NCI-H524 treated with DMSO at 0.1 percent for 48 hours (cell line): ENCODE results near the gene CHL1.

Source experiments
- DNase-seq: peaks from one replicate; lab custom pipeline; 2025; lab: John Stamatoyannopoulos, UW

Gene CHL1, protein sequence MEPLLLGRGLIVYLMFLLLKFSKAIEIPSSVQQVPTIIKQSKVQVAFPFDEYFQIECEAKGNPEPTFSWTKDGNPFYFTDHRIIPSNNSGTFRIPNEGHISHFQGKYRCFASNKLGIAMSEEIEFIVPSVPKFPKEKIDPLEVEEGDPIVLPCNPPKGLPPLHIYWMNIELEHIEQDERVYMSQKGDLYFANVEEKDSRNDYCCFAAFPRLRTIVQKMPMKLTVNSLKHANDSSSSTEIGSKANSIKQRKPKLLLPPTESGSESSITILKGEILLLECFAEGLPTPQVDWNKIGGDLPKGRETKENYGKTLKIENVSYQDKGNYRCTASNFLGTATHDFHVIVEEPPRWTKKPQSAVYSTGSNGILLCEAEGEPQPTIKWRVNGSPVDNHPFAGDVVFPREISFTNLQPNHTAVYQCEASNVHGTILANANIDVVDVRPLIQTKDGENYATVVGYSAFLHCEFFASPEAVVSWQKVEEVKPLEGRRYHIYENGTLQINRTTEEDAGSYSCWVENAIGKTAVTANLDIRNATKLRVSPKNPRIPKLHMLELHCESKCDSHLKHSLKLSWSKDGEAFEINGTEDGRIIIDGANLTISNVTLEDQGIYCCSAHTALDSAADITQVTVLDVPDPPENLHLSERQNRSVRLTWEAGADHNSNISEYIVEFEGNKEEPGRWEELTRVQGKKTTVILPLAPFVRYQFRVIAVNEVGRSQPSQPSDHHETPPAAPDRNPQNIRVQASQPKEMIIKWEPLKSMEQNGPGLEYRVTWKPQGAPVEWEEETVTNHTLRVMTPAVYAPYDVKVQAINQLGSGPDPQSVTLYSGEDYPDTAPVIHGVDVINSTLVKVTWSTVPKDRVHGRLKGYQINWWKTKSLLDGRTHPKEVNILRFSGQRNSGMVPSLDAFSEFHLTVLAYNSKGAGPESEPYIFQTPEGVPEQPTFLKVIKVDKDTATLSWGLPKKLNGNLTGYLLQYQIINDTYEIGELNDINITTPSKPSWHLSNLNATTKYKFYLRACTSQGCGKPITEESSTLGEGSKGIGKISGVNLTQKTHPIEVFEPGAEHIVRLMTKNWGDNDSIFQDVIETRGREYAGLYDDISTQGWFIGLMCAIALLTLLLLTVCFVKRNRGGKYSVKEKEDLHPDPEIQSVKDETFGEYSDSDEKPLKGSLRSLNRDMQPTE (N-terminal part only)

DNA sequence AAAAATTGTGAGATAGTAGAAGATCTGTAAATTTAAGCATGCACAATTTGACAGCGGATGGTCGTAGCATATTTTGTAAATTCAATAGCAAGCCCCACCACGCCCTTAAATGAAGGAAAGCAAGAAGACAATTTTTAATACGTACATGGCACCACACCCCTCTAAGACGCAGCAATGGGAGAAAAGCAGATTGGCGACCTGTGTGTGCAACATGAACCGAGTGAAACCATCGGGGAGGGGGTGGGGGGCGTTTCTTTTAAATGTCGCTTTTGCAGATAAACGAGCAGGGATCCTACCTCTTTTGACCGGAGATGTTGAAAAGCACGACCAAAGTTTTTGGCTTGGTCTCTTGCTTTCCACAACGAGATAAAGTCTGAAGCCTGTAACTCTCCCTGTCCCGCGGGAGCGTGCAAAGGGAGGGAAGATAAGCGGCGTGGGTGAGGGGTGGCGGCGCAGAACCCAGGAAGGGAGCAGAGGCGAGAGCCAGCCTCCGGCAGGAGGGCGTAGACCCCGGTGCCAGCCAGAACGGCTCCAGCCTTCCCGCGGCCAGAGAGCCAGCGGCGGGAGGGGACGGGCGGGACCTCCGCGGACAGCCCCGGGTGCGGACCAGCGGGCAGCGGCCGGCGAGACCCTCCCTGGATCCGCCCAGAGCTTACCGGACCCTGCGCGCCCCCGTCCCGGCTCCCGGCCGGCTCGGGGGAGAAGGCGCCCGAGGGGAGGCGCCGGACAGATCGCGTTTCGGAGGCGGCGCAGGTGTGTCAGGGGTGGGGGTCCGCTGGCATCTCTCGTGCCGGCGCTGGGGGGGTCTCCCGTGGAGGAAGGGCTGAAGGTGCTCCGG lies at the start of gene CHL1:
TSS of gene CHL1 (plus strand) at position 453 of the 838 bp plus-strand sequence. CDS start 123,014 bp downstream, outside the sequence.
- no peak for DNase-seq

DNA sequence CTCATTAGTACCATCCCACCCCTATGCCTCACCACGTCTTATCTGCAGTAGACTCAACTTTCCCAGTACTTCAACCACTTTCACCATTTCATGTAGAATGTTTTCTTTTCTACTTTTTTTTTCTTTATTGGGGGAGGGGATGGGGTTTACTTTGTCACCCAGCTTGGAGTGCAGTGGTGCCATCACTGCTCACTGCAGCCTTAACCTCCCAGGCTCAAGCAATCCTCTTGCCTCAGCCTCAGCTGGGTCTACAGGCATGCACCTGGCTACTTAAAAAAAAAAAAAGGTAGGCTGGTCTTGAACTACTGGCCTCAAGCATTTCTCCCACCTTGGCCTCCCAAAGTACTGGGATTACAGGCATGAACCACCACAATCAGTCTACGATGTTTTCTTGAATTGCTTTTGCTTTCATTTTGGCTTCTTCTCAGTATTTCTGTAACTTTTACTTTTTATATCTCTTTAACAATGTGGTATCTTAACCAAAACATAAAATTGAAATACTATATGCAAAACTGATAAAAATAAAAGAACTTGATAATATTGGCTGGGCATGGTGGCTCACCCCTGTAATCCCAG lies 44.9 kb upstream of the CHL1 start:
- DNase-seq = no peak

DNA sequence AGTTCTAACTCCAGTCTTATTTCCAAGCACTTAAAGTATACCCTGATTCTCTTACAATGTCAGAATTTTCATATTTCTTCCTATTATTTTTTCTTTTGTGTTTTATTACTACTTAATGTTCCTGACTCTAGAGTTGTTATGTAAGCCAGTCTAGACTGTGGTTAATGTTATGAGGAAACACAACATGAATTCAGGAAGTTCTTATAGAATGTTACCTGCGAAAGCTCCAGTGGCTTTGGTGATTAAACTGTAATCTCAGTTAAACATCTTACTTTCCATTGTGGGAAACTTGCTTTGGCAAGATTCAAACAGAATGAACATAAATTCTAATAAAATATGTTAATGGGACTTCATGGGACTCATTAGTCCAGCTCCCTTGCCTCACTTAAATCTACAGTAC lies 36.6 kb upstream of the CHL1 start:
- no peak for DNase-seq

DNA sequence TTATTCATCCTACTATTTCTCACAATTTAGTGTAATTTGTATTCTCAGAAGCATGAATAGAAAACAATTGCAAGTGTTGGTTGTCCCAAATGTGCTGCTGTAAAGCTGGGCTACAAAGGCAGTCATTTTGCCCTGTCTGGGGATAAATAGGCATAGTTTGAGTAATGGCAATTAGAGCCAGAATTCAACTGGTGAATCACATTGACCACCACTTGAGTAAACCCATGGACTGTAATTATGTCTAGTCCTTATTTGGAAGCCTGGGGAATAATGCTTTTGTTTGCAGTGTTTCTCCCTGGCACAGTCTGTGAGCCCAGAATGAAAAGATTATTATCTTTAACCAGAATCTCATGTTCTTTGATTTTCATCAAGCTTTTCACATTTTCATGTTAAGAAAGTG lies 30.5 kb upstream of the CHL1 start:
- DNase-seq = no peak

DNA sequence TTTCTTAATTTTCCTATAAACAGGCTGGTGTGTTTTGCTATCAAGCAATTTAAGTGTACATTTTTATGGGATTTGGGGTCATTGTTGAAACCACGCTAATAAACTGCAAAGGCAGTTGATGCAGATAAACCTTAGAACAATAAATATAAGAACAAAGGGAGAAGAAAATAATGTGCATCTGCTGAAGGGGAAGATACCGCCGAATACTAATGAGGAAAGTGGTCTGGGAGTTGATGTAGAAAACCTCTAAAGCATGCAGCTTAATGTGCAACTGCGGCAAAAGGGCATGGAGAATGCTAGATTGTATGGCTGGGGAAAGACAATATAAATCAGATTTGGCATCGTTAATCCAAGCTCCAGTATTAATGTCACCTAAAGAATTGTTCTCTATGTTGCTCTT lies 29.8 kb upstream of the CHL1 start:
- no peak for DNase-seq

DNA sequence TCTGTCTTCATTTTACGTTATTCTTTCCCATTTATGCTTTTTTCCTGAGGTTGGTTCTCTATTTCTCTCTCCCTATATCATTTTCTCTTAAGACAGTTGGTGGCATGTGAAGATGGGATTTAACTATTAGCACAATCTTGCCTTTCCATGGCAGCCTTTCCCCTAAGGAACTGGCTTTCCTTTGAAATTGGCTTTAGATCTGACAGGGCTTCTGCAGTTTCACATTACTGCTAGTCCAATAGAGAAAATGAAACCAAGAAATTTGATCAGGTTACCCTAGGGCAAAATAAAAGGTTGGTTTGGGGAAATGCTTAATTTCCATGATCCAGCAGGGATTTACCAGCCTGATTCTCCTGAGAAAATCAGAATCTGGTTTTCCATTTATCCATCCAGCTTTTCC lies 22.7 kb upstream of the CHL1 start:
- no peak for DNase-seq

DNA sequence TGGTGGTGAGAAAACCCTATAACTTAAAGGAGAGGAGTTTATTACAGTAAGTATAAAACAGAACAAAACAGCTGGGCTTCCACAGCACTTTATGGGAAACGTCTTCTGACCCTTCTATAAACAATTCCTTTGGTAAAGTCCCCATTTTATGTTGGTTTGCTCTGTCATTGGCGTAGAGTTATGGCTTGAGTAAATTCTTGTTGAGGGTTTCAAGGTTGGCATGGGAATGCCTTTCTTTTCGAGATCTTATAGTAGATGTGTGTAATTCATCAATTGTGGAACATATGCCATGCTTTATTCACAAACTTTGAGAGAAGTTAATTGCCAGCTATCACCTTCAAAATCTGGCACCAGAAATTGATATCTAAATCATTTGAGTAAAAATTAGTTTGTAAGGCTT lies 11.6 kb upstream of the CHL1 start:
- DNase-seq = no peak

DNA sequence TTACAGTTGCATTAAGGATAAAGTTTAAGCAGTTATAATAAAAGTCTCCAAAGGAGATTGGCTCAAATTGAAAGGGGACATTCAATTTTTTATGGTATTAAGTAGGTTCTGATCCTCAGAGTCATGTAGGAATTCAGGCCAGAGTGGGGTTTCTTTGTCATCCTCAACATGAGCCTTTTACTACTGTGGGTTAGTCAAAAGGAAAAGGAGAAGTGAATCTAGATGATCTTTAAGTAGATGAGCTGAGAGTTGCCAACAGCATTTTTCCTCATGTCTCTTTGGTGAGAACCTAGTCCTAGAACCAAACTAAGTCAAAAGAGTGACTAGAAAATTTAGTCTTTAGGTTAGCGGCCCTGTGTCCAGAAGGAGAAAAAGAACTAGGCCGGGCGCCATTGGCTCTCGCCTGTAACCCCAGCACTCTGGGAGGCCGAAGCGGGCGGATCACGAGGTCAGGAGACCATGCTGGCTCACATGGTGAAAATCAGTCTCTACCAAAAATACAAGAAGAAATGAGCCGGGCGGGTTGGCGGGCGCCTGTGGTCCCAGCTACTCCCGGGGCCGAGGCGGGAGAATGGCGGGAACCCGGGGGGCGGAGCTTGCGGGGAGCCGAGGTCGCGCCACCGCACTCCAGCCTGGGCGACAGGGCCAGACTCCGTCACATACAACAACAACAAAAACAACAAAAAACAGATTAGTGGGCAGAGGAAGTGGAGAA lies 4.2 kb upstream of the CHL1 start:
- DNase-seq = no peak

DNA sequence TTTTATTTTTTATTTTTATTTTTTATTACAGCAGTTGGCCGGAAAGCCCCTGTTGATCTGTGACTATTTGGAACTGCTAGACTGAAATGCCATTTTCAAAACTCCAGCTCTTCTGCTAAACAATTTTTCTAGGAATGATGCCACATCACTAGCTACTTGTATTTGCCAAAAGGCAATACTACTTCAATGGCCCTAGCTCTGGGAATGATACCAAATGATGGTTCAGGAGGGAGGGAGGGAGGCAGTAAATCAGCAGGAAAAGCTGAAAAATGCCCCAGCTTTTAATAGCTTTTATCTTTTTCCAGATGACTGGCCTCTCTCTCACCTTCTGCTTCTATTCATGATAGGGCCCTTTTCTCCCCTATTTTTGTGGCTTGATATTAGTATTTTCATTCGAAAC lies 2.6 kb upstream of the CHL1 start:
- DNase-seq = no peak

DNA sequence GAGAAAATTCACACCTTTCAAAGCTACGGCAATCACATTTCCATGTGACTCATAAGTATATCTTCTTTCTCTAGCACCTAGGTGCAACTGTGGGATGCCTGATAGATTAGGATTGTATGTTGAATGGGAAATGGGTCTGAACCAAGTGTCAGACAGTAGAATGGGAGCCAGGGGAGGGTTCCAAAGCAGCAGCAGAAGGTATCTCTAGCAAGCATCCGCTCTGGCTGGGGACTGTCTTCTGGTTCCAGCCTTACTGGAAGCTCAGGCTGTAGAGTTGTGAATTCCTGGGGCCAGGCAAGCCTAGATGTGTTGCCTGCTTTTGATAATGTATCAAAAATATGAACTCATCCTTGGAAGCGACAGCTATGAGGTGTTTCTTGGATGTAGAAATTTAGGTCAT lies 2.1 kb upstream of the CHL1 start:
- no peak for DNase-seq

DNA sequence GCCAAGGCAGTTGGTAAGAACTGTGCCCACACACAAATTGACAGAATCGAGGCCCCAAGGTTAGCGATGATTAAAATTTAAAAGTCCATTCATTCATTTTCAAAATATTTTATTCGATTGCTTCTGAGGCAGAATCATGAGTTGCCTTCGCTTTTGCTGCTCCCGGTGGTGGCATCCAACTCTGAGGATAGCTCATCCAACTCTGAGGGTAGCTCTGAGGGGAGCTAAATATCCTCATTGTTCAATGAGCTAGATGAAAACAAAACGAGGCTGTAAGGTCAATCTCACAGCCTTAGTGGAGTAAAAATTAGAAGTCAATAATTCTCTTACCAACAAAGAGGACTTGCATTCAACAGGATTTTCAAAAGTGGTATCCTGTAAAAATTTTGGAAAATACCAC lies 897 bp upstream of the CHL1 start:
- DNase-seq = no peak

DNA sequence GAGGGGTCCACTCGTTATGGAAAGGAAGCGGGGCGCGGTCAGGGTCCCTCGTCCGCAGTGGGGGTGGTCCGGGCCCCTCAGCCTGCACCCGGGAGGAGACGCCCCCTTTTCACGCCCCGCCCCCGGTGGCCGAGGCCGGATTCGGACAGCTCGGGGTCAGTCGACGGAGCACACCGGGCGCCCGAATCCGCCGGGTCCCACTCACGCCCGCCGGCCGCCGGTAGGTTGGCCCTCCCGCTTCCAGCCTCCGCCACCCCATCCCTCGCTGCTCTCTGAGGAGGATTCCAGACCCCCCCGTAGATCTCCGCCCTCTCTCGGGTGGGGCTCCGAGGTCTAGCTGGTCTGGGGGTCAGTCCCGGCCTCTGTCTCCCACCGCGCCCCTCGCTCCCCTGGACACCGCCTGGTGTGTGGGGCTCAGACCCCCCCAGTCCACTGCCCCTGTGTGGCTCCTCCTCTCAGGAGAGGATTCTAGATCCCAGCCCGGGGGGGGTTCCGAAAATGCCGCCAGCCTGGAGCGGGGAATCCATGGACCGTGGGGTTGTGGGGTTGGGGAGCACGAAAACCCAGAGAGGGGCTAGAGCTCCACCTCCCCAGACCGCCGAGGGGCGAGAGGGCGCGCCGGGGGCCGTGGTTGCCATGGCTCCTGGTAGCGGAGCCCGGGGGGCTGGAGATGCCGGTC lies 725 bp downstream of the CHL1 start:
- no peak for DNase-seq

DNA sequence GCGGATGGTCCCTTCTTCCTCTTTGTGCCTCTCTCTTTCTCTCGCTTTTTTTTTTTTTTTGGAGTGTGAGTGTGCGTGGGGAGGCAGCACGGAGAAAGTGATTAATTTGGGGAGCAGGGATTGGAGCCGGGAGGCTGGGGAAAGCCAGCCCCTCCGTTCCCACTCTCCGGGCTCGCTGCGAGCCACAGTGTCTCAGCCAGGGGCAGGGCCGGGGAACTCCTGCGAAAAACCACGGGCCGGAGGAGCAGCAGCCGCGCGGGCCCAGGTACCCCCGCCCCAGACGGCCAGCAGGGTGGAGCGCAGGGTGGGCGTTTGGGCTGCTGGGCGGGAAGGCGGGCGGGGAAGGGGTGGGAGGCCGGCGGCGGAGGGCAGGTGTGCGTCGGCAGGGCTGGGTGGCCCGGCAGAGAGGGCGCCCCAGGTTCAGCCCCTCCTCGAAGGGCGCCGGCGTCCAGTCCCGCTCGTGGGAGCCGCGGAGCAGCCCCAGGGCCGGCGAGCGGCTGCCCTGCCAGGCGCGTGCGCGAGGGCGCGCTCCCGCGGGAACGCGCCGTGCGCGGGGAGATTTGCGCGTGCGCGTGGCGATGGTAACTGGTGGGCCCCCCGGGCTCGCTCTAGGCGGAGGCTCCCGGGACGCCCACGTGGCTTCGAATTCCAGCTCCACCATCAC lies 1.4 kb downstream of the CHL1 start:
- no peak for DNase-seq

DNA sequence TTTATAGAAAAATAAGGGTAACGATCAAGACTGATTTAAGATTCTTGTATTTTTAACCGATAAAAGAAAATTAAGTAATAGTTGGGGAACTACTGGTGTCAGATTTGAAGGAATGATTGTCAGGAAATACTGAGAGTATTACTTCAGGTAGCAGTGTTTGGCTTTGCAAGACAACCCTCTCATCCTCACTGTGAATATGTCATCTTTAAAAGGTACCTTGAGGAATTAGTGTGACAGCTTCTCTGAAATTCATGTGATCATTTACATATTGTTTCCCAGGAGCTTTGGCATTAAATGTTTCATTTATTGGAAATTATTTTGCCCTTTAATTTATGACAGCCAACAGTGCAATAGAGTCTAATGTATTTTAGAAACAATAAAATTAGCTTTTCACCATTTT lies 3.3 kb downstream of the CHL1 start:
- no peak for DNase-seq

DNA sequence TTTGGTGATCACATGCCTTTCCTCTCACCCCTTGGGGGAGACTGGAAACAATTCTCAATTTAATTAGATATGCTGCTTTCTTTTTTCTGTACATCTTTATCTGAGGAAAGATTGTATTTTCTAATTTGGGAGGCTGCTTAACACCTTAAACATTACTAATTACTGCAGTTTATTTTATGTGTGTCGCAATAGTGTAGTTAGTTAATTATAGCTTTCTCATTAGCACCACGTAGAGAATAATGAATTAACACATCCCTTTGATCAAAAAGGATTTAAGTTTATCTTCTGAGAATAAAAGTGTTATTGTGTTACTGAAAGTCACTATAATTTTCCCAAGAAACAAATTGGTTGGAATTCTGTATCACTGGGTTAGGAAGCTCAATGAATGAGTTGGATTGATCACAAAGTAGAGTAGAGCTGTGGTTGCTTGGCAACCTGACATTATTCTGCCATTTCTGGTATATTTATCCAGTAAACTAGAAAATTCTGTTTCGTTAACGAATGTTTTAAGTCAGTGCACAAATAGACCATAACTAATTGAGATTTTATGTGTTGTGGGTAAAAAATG lies 4.3 kb downstream of the CHL1 start:
- DNase-seq = no peak

DNA sequence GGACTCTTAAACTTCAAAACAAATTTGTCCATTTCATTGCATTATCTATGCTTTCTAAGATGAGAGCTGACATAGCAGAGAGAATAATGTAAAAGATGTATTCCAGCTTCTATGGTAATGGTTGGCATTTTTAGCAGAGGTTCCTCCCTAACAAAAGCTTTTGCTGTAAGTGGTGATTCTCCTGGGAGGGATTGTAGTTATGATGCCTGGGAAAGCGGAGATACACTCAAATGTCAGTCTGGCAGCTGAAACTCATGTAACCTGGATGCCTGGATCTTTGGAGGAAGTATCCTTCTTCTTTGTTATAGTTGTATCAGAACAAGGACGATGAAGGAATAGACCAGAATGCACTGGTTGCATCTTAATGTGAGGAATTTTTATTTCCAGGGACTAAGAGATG lies 7.5 kb downstream of the CHL1 start:
- no peak for DNase-seq

DNA sequence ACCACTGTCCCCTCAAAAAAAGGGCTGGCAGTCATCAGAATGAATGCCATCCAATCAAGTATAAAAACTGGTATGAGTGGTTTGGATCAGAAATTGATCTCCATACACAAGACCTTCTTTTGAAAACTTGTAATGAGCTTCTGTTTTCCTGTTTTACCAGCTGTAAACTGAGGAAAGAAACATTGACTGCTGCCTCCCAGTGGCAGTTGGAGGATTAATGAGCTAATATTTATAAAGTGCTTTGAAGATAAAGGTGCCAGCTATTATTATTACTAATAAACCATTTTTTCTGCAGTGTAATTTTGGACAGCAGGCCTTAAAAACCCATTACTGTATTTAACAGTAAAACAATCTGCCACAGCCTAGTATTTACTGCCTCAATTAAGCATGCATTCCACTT lies 11.4 kb downstream of the CHL1 start:
- DNase-seq = no peak

DNA sequence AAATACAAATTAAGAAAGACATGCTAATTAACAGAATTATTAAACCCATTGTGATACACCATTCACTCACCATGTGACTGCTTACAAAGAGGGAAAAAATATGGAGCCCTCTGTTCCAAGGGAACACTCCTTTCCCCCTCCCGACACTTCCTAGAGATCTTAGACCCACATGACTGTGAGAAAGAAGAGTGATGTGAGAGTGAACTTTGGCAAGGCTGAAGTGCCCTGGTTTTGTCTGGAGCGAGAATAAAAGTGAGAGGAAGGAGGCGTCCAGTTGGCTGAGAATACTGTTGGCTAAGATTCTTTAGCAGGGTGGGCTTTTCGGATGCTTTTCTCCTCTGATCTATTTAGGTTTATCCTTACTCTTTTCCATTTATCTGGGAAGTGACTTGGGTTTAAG lies 14.1 kb downstream of the CHL1 start:
- no peak for DNase-seq

DNA sequence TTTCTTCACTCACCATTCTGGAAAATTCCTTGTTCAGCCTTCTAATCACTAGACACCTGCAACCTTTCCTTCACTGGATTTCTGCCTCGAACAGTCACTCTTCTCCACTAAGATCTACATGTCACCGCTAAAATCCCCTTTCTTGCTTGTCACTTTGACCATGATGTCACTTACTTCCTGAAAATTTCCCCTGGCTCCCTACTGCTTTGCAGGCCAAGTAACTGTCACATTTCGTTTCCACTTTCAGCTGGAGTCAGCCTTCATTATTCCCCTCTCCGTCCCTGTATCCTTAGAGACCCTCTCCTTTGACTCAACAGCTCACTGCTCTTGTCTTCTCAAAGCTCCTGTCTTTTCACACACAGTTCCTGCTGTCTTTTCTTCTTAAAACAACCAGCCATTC lies 15.9 kb downstream of the CHL1 start:
- DNase-seq = no peak
